Measurements from ENCODE around the gene MPZL1.

MPZL1 gene

DNA sequence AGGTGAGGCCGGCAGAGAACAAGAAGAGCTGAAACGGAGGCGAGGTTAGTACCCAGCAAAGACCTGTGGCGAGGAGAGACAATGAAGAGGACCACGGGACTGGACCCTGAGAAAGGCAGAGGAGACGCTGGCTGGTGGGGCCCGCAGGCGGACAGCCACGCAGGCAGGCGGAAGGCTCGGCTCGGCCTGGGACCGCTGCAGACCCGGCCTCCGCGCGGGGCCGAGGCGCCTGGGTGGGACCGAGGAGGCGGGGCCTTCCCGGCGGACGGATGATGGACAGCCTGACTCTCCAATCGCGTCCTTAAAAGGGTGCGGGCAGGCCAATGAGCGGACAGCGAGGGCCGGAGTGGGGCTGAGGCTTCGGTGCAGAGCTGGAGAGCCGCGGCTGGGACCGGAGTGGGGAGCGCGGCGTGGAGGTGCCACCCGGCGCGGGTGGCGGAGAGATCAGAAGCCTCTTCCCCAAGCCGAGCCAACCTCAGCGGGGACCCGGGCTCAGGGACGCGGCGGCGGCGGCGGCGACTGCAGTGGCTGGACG, at the start of gene MPZL1:
TSS of gene MPZL1 (plus strand) at position 366 of the 535 bp plus-strand sequence. CDS start 170 bp downstream, outside the sequence.
- DNase-seq = peak; percentile 70

DNA sequence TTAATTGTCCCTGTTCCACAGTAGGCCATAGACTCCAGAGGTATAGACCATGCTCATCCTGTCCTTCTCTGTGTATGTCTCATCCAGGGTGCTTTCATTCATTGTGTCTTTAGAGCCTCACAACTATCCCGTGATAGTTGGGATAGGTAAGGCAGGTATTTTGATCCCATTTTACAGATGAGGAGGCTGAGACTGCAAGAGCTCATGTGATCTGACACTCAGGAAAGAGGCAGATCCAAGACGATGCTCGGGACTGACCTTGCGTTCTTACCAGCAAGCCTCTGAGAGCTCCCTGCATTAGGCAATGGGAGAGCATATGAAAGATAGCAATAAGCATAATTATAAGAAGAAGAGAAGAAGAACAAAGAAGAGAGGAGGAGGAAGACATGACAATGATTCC, 49.0 kb upstream of the MPZL1 start:
- DNase-seq = no peak

- DNase-seq = no peak
Observed at GRCh38 chr1:167673265-167673664, 48.5 kb upstream of the MPZL1 start.

DNA sequence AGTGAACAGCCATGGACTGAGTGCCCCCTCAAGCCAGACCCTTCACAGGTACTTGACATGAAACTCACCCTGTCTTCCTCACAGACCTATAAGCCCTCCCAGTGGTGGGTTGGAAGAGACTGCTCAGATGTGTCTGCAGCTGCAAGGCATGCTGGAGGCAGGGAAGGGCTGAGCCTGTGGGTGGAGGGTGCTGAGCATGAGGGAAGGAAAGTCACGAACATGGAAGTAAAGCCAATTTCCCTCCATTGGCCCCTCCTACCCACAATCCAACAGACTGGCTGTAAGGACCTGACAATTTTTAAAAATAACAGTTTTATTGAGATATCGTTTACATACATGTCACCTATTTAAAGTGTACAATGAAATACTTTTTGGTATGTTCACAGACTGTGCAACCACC, 47.6 kb upstream of the MPZL1 start:
- DNase-seq = no peak

DNA sequence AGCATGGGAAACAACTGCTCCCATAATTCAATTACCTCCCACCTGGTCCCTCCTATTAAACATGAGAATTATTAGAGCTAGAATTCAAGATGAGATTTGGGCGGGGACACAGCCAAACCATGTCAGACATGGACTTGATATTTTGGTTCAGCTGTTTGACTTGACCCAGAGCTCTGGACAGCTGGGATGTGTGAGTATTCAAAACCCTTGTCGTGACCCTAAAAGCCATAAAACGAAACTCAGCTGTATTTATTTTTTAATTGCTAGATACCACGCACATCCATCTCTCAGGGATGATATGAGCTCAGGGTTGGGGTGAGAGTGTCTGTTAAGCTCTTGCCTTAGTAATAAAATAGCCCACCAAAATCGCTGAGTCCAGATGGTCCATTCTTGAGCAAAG, 46.3 kb upstream of the MPZL1 start:
- no peak for DNase-seq

- DNase-seq = no peak
Observed at GRCh38 chr1:167676205-167676915, 45.4 kb upstream of the MPZL1 start.

DNA sequence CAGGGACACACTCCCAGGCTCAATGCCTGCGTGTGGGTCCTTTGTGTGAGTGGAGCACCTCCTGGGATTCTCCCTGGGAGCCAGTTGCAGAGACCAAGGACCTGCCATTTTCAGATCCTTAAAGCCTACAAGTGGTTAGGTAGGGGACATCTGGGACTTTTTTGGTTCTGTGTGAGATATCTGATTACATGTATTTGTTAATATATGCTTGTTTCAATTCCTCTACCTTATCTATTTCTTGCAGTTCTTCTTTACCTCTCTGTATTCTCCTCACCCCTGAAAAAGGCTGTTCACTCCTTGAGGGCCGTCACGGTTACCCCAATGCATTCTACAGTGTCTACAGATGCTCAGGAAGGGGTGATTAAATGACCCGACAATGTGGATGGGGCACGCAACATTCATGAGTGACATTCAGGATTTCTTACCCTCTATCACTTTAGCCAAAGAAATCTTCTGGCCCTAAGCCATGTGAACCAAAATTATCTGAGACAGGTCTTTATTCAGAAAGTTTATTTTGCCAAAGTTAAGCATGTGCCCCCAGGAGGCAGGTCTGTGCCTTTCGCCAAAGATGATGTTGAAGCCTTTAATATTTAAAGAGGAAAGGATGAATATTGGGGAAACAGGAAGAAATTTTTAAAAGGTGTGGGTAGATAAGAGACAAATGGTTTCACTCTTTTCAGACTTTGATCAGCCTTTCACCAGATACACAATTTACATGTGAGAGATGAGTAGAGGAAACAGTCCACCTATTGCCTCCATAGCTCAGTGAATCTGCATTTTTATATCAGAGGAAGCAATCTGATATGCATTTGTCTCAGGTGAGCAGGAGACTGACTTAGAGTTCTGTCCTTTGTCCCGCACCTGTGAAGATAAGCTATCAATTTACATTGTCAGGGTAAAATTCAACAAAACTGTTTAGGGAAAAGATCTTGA, 44.6 kb upstream of the MPZL1 start:
- DNase-seq = no peak

DNA sequence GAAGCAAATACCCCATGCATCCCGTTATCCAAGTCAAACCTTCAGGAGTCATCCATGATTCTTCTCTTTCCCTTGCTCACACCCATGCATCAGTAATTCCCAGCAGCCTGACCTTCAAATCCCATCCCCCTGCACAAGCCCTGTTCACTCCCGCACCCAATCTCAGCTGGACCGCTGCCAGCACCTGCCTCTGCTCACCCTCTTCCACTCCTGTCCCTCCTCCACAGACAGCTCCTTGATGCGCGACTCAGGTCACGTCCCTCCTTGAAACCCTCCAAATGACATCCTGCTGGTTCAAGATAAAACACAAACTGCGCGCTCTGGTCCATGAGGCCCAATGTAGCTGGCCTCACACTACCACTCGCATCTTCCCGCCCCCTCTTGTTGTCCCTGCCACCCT, 43.4 kb upstream of the MPZL1 start:
- no peak for DNase-seq

DNA sequence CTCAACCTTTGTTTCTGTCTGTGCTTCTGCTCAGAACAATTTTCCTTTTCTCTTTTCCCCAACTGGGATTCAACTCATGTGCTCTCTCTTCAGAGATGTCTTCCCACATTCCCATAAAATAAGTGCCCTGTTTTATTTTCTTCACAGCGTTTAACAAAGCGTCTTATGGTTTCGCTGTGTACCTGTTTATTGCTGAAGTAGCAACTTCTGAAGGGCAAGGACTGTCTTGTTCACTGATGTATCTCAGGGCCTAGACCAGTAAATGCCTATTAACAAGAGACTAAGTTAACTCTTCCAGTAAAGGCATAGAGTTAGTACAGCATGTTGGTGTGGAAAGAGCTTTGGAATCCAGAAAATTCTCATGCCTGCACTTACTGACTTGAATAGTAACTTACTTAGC, 42.9 kb upstream of the MPZL1 start:
- DNase-seq = no peak

DNA sequence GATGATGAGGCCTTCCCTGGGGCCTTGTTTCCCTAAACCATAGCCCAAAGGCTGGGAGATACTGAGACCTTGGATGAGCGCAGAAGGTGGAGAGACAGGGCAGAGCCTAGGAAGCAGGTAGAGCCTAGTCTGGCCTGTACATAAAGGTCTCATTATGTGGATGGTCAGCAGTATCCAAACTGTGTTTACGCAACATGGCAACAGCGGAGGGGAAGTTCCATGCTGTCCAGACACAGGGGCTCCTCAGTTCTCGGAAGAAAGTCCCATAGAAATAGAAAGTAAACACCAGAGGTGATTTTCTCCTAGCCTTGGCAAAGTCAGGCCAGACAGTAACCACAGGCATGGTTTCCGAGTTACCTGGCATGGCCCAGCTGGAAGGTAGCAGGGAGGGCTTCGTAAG, 42.1 kb upstream of the MPZL1 start:
- no peak for DNase-seq

GRCh38 chr1:167681024-167681423, 40.8 kb upstream of the MPZL1 start:
- DNase-seq = no peak

DNA sequence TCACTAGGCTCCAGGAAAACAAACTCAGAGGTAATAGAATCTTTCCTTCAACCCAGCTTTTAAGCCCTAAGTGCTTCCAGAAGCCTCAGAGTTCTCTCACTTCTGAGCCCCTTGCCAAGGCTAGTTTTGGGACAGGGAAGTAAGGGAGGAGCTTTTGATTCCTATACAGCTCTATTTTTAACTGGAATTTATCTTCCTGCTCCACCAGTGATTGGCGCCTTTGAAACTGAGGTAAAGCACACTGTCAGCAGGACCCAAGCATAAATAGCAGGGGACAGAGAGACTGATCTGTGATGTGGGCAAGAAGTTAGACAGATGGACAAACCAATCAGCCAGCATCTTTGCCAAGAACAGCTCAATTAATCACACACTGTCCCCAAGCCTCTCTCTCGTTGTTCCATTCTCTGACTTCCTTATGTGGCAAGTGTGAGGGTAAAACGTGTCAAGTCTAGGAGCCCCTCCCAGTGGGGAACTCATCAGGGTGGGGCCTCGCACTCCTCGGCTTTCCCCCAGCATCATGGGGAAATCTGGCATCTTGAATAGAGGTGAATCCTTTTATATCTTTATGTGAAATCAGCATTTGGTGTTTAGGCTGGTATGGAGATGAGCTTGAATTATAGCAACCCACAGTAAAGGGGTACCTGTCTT, 40.2 kb upstream of the MPZL1 start:
- no peak for DNase-seq

DNA sequence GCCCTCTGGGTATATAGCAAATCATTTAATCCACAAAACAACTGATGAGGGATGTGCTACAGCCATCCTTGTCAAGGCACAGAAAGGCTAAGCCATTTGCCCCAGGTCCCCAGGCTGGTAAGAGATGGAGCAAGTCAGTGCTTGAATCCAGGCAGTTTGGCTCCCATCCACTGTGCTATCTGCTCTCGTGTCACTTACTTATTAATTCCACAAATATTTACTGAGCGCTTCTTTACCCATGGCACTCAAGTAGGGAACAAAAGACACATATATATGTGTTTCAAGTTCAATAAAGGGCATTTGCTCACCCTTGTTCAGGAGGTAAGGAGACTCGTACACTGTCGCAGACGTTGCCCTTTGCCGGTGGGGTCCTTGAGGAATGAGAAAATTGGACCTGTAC, 38.6 kb upstream of the MPZL1 start:
- no peak for DNase-seq

DNA sequence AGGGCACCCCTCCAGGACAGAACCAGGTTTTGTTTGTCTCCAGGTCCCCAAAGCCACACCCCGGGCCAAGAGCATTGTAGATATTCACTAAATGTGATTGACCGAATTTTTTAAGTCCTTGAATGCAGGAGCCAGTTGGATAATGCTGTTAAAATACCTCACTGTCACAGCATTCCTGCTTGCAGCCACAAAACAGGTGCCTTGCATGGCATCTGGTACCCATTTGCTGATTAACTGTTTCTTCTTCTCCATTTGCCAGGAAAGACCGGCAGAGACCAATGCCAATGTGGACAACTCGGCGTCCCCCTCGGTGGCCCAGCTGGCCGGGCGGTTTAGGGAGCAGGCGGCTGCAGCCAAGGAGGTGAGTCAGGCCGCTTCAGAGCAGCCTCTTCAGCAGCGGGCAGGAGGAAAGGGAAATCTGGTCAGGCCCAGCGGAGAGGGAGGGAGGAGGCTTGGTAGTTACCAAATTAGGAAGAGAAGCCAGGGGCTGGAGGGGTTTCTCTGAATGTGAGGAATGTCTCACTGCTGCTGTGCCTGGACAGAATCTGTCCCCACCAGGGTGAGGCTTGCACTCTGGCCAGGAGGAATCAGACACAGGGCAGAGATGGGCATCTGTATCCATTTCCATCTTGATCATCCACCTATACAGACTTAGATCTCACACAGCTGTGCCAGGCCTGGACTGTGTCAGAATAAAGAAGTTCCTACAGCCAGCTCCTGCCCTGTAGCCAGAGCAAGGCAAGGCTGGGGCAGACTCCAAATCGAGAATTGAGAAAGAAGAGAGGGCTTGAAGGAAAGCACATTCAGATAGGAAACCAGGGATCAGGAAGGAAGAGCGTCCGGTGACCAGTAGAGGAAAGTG, 37.9 kb upstream of the MPZL1 start:
- DNase-seq = no peak

GRCh38 chr1:167685844-167686243, 35.9 kb upstream of the MPZL1 start:
- no peak for DNase-seq

GRCh38 chr1:167687919-167688519, 33.8 kb upstream of the MPZL1 start:
- peak; percentile 74 for DNase-seq

GRCh38 chr1:167689567-167689920, 32.2 kb upstream of the MPZL1 start:
- DNase-seq = no peak

DNA sequence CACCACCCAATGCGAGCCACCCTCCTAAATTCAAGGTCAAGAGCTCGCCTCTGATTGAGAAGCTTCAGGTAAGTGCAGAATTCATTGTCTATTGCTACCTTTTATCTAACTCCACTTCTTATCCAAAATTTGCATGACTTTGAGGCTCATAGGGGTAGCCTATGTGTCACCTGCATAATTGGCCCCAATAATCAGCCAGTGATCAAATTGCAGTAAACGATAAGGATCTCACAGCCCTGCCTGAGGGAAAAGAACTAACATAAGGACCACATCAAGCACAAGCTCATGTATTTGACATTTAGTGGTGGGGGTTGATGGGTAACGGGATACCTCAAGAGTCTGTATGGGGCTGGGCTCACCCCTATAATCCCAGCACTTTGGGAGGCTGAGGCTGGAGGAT, 31.7 kb upstream of the MPZL1 start:
- DNase-seq = no peak

DNA sequence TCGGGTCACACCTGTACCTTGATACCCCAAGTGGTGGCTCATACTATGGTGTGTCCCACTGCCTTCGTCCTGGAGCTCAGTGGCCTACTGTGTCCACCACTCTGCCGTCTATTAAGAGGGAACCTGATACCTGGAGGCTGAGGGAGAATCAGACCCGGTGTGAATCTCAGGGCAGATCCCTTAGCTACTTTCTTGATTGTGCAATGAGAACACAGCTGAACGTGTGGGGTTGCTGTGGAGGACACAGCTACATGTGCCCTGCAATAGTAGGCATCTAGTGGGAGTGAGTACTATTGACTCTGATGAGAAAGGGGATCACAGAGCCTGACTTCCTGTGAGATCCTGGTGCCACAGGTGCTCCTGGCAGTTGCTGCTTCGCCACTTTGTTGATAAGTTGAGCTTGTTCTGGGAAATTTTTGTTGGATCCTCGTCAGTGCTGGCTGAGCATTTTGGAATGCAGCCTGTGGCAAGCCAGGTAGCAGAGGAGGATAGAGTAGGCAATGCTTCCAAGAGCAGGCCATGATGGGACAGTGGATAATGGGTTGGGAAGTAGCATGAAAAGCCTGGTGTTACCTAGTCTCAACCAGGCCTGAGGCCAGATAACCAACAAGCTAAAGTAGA, 28.2 kb upstream of the MPZL1 start:
- DNase-seq = no peak

- DNase-seq = no peak
Observed at GRCh38 chr1:167694691-167695090, 27.1 kb upstream of the MPZL1 start.

DNA sequence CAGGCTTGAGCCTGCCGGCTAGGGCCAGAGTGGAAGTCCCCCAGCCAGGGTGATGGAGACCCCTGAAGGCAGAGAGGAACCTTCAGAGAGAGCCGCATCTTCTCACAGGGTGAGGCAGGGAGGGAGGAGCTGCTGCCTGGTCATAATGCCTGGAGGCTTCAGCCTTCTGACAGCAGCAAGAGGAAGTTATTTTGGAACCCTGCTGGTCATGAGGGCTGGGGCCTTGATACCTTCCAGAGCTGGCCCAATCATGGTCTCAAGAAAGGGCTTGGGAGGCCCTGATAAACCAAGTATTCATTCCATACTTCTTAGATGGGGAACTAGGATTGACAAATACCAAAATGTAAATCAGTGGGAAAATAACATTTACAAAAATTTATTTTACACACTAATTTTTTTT, 26.6 kb upstream of the MPZL1 start:
- no peak for DNase-seq

Measured in SHP77 treated with DMSO at 0.1 percent for 48 hours (cell line).